Suprapubic skin (tissue), 3 donors: ENCODE measurements around the gene CRACR2B.

Source experiments
- EP300 ChIP-seq: sonication (generic); formaldehyde crosslinking; IDR thresholded peaks from one replicate; pipeline ENCODE4 v1.6.1; 2017; ENCODE audit warnings: antibody characterized with exemption
- POLR2A ChIP-seq, 2 donors: fragments of 450-650 bp; IDR thresholded peaks; one replicate each; pipeline ENCODE4 v1.6.1; 2017; ENCODE audit warnings: antibody characterized with exemption in 2 of 2, mild to moderate bottlenecking in 2 of 2, moderate library complexity in 2 of 2
- TF ChIP-seq, protein P1 (sequence below), 2 donors: fragments of 200-600 bp in 1 of 2; fragments of 450-650 bp in 1 of 2; sonication (generic) in 1 of 2; IDR thresholded peaks; one replicate each; pipeline ENCODE4 v1.5.1; 2016 to 2019; ENCODE audit warnings: antibody characterized with exemption in 2 of 2, mild to moderate bottlenecking in 1 of 2, moderate library complexity in 1 of 2

DNA sequence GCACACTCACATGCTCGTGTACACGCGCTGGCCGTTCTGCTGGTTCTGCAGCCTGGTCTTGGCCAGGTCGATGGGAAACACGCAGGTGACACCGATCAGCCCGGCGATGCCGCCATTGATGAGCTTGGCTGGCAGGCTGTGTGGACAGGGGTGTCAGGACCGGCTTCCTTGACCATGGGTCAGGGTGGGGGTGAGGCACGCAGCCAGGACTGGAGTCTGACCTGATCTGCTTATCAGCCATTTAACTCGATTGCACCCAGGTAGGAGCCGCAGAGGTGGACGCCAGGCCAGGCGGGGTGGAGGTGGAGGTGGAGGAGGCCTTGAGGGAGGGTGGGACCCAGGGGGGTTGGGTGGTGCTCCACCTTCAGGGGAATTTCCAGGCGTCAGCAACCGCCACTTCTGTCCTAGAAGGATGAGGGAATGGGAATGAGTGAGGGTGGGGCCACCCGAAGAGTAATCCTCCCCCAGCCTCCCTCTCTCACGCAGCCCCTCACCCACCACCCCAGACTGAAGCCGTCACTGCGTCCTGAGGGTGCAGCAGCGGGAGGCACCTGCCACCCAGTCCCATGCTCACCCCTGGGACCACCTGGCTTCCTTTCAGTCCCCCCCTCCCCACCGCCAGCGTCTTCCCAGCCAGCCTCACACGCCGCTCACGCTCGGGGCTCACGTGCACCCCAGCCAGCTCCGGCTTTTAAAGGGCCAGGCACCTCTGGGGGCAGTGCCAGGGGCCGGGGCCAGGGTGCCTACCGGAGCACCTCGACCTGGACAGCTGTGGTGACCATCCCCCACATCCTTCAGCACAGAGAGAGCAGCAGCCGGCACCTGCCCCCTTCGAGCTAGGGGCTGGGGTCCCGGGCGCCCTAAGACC lies 32.7 kb upstream of the CRACR2B start:
- TF ChIP-seq, protein P1, sequence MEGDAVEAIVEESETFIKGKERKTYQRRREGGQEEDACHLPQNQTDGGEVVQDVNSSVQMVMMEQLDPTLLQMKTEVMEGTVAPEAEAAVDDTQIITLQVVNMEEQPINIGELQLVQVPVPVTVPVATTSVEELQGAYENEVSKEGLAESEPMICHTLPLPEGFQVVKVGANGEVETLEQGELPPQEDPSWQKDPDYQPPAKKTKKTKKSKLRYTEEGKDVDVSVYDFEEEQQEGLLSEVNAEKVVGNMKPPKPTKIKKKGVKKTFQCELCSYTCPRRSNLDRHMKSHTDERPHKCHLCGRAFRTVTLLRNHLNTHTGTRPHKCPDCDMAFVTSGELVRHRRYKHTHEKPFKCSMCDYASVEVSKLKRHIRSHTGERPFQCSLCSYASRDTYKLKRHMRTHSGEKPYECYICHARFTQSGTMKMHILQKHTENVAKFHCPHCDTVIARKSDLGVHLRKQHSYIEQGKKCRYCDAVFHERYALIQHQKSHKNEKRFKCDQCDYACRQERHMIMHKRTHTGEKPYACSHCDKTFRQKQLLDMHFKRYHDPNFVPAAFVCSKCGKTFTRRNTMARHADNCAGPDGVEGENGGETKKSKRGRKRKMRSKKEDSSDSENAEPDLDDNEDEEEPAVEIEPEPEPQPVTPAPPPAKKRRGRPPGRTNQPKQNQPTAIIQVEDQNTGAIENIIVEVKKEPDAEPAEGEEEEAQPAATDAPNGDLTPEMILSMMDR (IDR thresholded peaks at IDR 0.05), result no peak
- TF ChIP-seq EP300 (no peak), POLR2A (IDR thresholded peaks at IDR 0.05) (no peak)
